H1 (cell line): ENCODE data around the gene MOB3B. TPM values are rescaled to one million over a fixed set of nuclear protein-coding genes. Genes with fewer than 3 reads are reported as not detected.

Experiments
- BCL11A ChIP-seq, 2 experiments: IDR thresholded peaks; one replicate each; pipeline ENCODE4 v1.6.1; 2011; ENCODE audit warnings: low read depth in 2 of 2, low read length in 2 of 2, mild to moderate bottlenecking in 2 of 2
- HDAC6 ChIP-seq: IDR thresholded peaks from one replicate; pipeline ENCODE4 v1.7.1; 2012; ENCODE audit warnings: low read depth, mild to moderate bottlenecking, inconsistent platforms, low read length, moderate library complexity
- JUN ChIP-seq: IDR thresholded peaks from 2 replicates; pipeline ENCODE4 v1.6.1; 2011; ENCODE audit warnings: low read depth, mild to moderate bottlenecking, improper control_type of control experiment, low read length
- PHF8 ChIP-seq: fragments of 200-600 bp; sonication (generic); conservative IDR thresholded peaks from 2 replicates; pipeline ENCODE4 v1.7.1; 2012; ENCODE audit warnings: low read depth, mild to moderate bottlenecking, inconsistent platforms, low read length, moderate library complexity
- ZNF274 ChIP-seq: IDR thresholded peaks from 2 replicates; pipeline ENCODE4 v1.7.0; 2012; ENCODE audit warnings: low read length, borderline replicate concordance; ENCODE audit errors: extremely low read depth
- polyA plus RNA-seq, 7 experiments: library from polyadenylated mRNA; depleted of rRNA in 3 of 7; stranded (reverse) in 5 of 7; unstranded in 2 of 7; fragments of >200 nt in 5 of 7; fragments of 200-250 nt in 2 of 7; gene quantifications; 1 replicate in 5 of 7; 2 replicates in 1 of 7; 4 replicates in 1 of 7; pipeline versions ENCODE4 v1.2.1 to v1.2.3, GENCODE V29; 2011 to 2013; ENCODE audit warnings: missing spikeins in 2 of 7, mixed read lengths in 2 of 7
- total RNA-seq: library from RNA; stranded (reverse); fragmentation: NEBNext Ultra II Directional; extraction: Animal tissue kit (Norgen Biotek cat#: 25700); gene quantifications from 2 replicates; pipeline ENCODE4 v1.2.1, GENCODE V29; 2021

Gene MOB3B
- total and polyA plus RNA-seq, 2 of the 8 experiments (the other 6 are each of a cell fraction or from before 2014, with no cell fraction given) = 12.7 to 16.1 TPM

- TF ChIP-seq ZNF274 = no peak
- TF ChIP-seq JUN = no peak
- no peak for TF ChIP-seq BCL11A (IDR thresholded peaks at IDR 0.05; ENCODE audit: low read depth in 2 of 2, low read length in 2 of 2)
- no peak for TF ChIP-seq PHF8
- no peak for TF ChIP-seq HDAC6
These were observed 127.0 kb downstream of the MOB3B start (continued) for GRCh38 chr9:27402626-27403025.
